ENCODE results near the gene SDF2.

GRCh38 chr17:28598389-28598788 is 63.3 kb downstream of the SDF2 start:
- TF ChIP-seq, protein P1, sequence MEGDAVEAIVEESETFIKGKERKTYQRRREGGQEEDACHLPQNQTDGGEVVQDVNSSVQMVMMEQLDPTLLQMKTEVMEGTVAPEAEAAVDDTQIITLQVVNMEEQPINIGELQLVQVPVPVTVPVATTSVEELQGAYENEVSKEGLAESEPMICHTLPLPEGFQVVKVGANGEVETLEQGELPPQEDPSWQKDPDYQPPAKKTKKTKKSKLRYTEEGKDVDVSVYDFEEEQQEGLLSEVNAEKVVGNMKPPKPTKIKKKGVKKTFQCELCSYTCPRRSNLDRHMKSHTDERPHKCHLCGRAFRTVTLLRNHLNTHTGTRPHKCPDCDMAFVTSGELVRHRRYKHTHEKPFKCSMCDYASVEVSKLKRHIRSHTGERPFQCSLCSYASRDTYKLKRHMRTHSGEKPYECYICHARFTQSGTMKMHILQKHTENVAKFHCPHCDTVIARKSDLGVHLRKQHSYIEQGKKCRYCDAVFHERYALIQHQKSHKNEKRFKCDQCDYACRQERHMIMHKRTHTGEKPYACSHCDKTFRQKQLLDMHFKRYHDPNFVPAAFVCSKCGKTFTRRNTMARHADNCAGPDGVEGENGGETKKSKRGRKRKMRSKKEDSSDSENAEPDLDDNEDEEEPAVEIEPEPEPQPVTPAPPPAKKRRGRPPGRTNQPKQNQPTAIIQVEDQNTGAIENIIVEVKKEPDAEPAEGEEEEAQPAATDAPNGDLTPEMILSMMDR (IDR thresholded peaks at IDR 0.05; ENCODE audit: low read length) = no peak
- no peak for TF ChIP-seq EZH2 (IDR thresholded peaks at IDR 0.05; ENCODE audit: borderline replicate concordance, low read length)

All from OCI-LY1 (cell line).